Measurements from ENCODE around the gene CDC14A.

- no peak for TF ChIP-seq EZH2 (IDR thresholded peaks at IDR 0.05; ENCODE audit: low read length, unreplicated experiment)
- no peak for TF ChIP-seq CTCF (conservative IDR thresholded peaks at IDR 0.05; ENCODE audit: low read depth, low read length)
- no peak for TF ChIP-seq EZH2phosphoT487 (IDR thresholded peaks at IDR 0.05; ENCODE audit: borderline replicate concordance, low read length)
Measured at GRCh38 chr1:100542285-100542684, 190.0 kb downstream of the CDC14A start.
